Smooth muscle cell of trachea (primary cell): ENCODE measurements around the gene PPIP5K2. TPM values are rescaled to one million over a fixed set of nuclear protein-coding genes. Genes with fewer than 3 reads are reported as not detected.

Source experiments
- total RNA-seq: library from RNA; depleted of rRNA; stranded (reverse); fragments of >200 nt; gene quantifications from 2 replicates; pipeline ENCODE4 v1.2.1, GENCODE V29; 2014

Gene PPIP5K2
- 40.2 and 62.4 TPM in 2 replicates for total RNA-seq

GRCh38 chr5:103119765-103120606 is at the start of gene PPIP5K2, which contains the start of gene GIN1:
Gene PPIP5K2 (plus strand): TSS chr5:103120301. CDS start chr5:103129590, 9,289 bp downstream.
Gene GIN1 (minus strand): TSS chr5:103120138. CDS start chr5:103108707, 11,431 bp downstream.

GRCh38 chr5:103258368-103258956 is 138.4 kb downstream of the PPIP5K2 start, which contains the start of gene MACIR:
Gene MACIR (plus strand): TSS chr5:103258763. CDS start chr5:103275920, 17,157 bp downstream.

Other genes starting within 250 kb of the PPIP5K2 start
- gene GIN1, start 163 bp upstream of the PPIP5K2 start, total RNA-seq = 7.1 and 7.4 TPM in 2 replicates
- gene MACIR, start 138.5 kb downstream of the PPIP5K2 start, total RNA-seq = 7.7 and 7.9 TPM in 2 replicates